HG03432 (cell line): ENCODE results near the gene RWDD3.

Experiments used
- ATAC-seq: cut with Tn5 transposase; IDR thresholded peaks from one replicate; pipeline ENCODE4 v1.9.1; 2021; ENCODE audit warnings: mild to moderate bottlenecking, moderate library complexity; ENCODE audit not compliant: unreplicated experiment

RWDD3 gene

GRCh38 chr1:95229706-95230105 is 4.3 kb upstream of the RWDD3 start:
- no peak for ATAC-seq

DNA sequence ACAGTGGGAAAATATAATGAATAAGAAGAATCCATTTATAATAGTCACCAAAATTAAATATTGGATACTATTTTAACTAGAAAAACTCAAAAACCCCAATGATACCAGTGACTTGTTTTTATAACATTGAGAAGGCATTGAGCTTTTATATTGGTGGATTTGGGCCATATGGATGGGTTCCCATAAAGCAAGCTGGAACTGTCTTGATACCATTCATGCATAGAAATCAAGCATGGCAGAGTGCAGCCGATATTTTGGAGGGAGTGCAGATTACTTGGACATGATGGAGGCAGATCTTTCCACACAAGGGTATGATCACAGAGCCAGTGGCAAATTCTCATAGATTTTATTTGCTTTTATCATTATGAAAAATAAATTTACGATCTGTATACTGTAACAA is 3.8 kb upstream of the RWDD3 start:
- ATAC-seq, result no peak

- no peak for ATAC-seq
Observed at GRCh38 chr1:95230768-95231191, 3.2 kb upstream of the RWDD3 start.

DNA sequence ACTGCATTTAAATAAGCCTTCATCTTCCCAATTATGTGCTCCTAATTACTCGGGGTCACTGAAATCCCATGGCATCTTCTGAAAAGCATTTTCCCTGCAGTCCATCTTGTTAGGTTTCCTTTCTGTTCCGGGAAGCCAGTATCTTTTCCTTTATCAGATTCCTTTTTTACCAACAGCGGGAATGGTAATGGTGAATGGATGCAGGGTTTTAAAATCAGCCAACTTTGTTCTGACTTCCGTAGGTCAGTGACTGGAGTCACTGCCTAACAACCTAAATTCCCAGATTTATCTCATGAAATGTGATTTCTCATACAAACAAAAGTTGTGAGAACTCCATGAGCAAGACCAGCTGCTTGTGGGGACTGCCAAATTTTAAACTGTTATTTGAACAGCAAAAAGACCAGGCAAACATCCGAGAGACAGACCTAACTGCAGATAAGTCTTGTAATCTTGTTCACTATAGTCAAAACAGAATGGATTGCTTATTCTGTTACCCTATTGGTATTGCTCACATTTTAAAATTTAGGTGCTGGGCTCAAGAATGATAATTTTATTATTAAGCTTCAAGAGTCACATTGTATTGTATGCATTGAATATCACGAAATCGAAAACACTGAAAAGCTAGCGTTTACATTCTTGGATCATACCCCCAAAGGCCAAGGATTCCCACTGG is 1.2 kb upstream of the RWDD3 start:
- no peak for ATAC-seq

DNA sequence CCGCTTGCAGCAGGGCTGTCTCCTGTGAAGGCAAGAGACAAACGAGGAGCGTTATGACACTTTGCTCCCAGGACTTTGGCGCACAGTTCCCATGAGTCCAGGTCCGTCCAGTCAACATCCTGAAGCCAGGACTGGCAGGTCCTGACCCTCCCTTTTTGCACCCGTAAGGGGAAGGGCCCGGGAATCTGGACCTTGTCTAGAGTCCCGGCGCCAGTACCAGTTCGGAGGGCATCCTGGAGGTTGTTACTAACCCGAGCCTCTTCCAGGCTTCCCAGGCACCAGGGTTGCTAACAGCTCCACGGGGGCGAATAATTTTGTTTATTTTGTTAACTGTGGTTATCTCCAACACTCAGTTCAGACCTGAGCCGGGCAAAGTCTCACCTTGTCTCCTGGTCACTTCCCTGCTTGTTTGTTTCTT is 682 bp upstream of the RWDD3 start:
- ATAC-seq, result no peak

GRCh38 chr1:95236784-95237575 is 3.0 kb downstream of the RWDD3 start:
- ATAC-seq, result no peak

- no peak for ATAC-seq
Observed at GRCh38 chr1:95237981-95238703, 4.1 kb downstream of the RWDD3 start.

GRCh38 chr1:95245029-95245428 is 11.0 kb downstream of the RWDD3 start:
- ATAC-seq, result no peak

DNA sequence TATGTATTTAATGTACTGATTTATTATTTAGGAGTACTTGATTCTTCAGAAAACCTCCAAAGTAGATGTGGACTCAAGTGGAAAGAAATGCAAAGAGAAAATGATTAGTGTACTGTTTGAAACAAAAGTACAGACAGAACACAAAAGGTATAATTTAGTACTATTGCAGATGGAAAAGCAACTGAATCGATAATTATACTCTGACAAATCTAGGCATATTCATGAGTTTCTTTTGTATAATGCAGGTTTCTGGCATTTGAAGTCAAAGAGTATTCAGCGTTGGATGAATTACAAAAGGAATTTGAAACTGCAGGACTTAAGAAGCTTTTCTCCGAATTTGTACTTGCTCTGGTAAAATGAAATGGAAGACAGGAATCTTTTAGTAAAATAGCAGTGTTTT is 12.5 kb downstream of the RWDD3 start:
- no peak for ATAC-seq

DNA sequence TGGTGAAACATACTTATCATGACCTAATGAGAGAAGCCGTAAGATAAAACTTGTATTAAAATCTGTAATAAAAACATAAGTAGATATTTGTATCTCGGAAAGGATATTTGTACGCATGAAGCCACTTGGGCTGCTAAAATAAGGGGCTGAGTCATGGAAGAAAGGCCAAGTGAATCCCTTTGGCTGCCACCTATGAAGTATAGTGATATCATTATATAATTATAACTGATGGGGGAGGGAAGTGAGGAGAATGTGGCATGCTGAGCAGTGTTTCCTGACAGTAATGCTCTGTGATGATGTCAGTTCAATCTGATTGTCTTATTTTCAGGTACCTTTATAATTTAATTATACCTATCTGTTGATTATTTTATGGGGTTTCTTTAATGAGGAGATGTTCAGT is 13.6 kb downstream of the RWDD3 start:
- no peak for ATAC-seq

DNA sequence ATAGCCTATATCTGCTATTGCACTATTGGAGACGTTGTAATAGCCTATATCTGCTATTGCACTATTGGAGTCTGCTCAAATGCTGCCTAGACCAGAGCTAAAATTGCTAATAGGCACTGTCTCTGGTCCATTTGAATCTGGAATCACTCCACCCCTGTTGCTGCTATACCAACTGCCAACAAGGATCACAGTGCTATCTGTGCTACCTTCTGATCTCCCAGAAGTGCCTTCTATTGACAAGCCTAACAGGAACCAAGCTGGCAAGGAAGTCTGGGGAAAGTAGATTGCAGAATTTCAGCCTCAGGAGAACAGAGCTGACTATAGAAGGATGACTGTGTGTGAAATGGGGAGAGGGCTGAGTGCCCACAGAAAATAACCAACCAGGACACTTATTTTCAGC is 15.9 kb downstream of the RWDD3 start:
- no peak for ATAC-seq

- ATAC-seq, result no peak
Observed at GRCh38 chr1:95252422-95252821, 18.4 kb downstream of the RWDD3 start.

DNA sequence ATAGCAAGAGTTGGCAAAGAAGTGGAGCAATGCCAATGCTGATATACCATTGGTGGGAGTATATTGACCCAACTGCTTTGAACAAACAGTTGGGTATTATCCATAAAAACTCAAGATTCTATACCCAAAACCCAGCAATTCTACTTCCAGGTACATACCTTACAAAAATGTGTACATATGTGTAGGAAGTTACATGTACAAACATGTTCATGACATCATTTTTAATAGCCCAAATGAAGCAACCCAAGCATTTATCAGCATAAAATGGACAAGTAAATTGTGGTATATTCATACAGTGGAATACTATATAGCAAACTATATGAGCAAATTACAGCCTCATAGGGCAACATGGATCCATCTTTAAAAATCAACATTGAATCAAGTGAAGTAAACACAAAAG is 20.9 kb downstream of the RWDD3 start:
- no peak for ATAC-seq

DNA sequence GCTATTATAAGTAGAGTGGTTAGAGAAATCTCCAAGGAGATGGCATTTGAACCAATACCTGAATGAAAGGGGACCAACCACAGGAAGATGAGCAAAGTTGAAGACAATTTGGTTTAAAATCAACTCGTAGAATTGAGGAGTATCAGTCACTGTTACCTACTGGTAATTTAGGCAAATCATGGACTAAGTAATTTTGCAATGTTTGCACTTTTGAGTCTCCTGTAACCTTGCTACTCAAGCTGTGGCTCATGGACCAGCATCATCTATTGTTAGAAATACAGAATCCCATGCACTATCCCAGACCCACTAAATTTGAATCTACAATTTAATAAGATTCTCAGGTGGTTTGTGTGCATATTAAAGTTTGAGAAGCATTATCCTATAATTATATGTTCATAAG is 21.8 kb downstream of the RWDD3 start:
- ATAC-seq, result no peak

DNA sequence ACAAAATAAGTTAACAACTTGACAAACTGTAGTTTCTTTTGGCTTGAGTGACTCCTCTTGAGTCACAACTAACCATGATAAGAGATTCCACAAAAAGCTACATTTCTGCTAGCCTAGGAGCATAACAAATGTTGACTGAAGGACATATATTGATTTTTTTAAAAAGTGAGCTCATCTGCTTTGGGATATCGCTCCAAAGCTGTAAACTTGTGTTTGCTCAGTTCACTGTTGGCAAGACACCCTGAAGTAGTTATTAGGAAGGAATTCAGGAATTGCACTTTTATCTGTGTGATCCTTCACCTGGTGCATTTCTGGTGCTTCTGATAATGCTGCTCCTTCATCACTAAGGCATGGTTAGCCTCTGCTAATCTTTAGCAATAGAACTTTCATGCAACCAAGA is 23.7 kb downstream of the RWDD3 start:
- no peak for ATAC-seq

GRCh38 chr1:95259245-95259644 is 25.2 kb downstream of the RWDD3 start:
- no peak for ATAC-seq

- ATAC-seq, result no peak
Observed at GRCh38 chr1:95262913-95263312, 28.9 kb downstream of the RWDD3 start.

DNA sequence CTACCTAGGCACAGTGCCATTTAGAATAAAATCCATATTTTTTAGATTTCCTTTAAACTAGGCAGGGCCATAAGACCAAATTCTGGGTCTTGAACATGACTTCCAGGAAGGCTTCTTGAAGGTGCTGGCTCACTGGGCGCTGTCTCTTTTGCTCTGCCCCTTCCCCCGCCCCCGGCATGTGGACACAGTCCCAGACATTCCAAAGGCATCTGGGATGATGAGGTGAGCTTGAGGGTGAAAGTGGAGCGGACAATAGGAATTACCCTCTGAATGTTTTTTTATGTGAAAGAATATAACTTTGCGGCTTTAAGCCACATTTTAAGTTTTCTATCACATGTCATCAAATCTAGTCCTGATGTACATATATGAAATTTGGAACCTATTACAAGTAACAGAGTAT is 29.4 kb downstream of the RWDD3 start:
- no peak for ATAC-seq

GRCh38 chr1:95265106-95265505 is 31.1 kb downstream of the RWDD3 start:
- no peak for ATAC-seq

DNA sequence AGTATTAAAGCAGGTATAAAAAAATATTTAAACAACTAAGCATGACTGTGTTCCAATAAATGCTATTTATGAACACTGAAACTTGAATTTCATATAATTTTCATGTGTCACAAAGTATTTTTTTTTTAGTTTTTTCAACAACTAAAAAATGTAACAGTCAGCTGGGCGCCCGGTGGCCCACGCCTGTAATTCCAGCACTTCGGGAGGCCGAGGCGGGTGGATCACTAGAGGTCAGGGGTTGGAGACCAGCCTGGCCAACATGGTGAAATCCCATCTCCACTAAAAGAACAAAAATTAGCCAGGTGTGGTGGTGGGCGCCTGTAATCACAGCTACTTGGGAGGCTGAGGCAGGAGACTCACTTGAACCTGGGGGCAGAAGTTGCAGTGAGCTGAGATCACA is 42.4 kb downstream of the RWDD3 start:
- ATAC-seq, result no peak

- peak; percentile 80 for ATAC-seq
Observed at GRCh38 chr1:95278173-95279006, 44.4 kb downstream of the RWDD3 start.
